Fibroblast of mammary gland (primary cell): Measurements from ENCODE around the gene C4orf54.

Experiments
- DNase-seq: peaks from one replicate; pipeline ENCODE4 v3.0.0-alpha.2; 2010; ENCODE audit warnings: low read depth
- H3K4me3 ChIP-seq: 2 replicates; pipeline ENCODE4 v1.5.1; 2011; ENCODE audit warnings: low read depth, mild to moderate bottlenecking, low read length, moderate library complexity; ENCODE audit not compliant: control insufficient read depth
- CTCF ChIP-seq: conservative IDR thresholded peaks from 2 replicates; pipeline ENCODE4 v1.5.1; 2011; ENCODE audit warnings: low read depth, low read length, inconsistent platforms; ENCODE audit not compliant: control insufficient read depth, insufficient read depth

The C4orf54 gene

GRCh38 chr4:99668472-99668871, 10.8 kb upstream of the C4orf54 start:
- H3K4me3 ChIP-seq = no peak overlapping the region
- TF ChIP-seq CTCF = no peak
- DNase-seq = no peak

- no peak overlapping the region for H3K4me3 ChIP-seq
- DNase-seq = no peak
- no peak for TF ChIP-seq CTCF
Observed at GRCh38 chr4:99665983-99666382, 8.4 kb upstream of the C4orf54 start.

- DNase-seq = no peak
- no peak for TF ChIP-seq CTCF
- no peak overlapping the region for H3K4me3 ChIP-seq
Observed at GRCh38 chr4:99664716-99665115, 7.1 kb upstream of the C4orf54 start.

- no peak for TF ChIP-seq CTCF
- DNase-seq = no peak
- no peak overlapping the region for H3K4me3 ChIP-seq
Observed at GRCh38 chr4:99661907-99662306, 4.3 kb upstream of the C4orf54 start.

GRCh38 chr4:99658666-99659065, 1.0 kb upstream of the C4orf54 start:
- DNase-seq = no peak
- no peak for TF ChIP-seq CTCF
- no peak overlapping the region for H3K4me3 ChIP-seq

- TF ChIP-seq CTCF = no peak
- no peak overlapping the region for H3K4me3 ChIP-seq
- peak; percentile 35 for DNase-seq
Observed at GRCh38 chr4:99655308-99656081, 2.1 kb downstream of the C4orf54 start.
